IMR-90 (cell line): ENCODE data around the gene CHD2. TPM values are rescaled to one million over a fixed set of nuclear protein-coding genes. Genes with fewer than 3 reads are reported as not detected.

ENCODE experiments used
- ATAC-seq: fragments of 200-7000 bp; cut with Tn5 transposase; 2 replicates; pipeline ENCODE4 v1.9.1; 2020; ENCODE audit warnings: low read depth, mild to moderate bottlenecking, moderate library complexity
- BruUV-seq: library from RNA; stranded (reverse); fragments of 400-500 nt; replicated peaks from 2 replicates; lab custom pipeline; 2021; lab: Mats Ljungman, UMichigan
- CTCF ChIA-PET: fragments of 300-600 bp; formaldehyde crosslinking; extraction: SDS; loops from one replicate; lab custom pipeline; 2021; ENCODE audit warnings: antibody characterized with exemption; lab: Yijun Ruan, JAX
- POLR2A ChIA-PET: fragments of 300-600 bp; sonication (Branson Sonifier 250); formaldehyde crosslinking; loops from one replicate; lab custom pipeline; 2022; ENCODE audit warnings: antibody characterized with exemption; ENCODE audit not compliant: unreplicated experiment; lab: Charles Lee
- DNase-seq: peaks from one replicate; pipeline ENCODE4 v3.0.0; 2013
- H2AFZ ChIP-seq: replicated peaks from 2 replicates; pipeline ENCODE3; 2013; ENCODE audit warnings: low read length, mild to moderate bottlenecking; ENCODE audit not compliant: poor library complexity
- H2AK5ac ChIP-seq: 2 replicates; pipeline ENCODE4 v1.6.1; 2013; ENCODE audit warnings: low read depth, low read length, inconsistent platforms
- H2AK9ac ChIP-seq: replicated peaks from 2 replicates; pipeline ENCODE3; 2013; ENCODE audit warnings: mild to moderate bottlenecking, low read depth, low read length, moderate library complexity; ENCODE audit not compliant: poor library complexity
- H2BK120ac ChIP-seq: 2 replicates; pipeline ENCODE4 v1.6.1; 2013; ENCODE audit warnings: low read depth, low read length, inconsistent platforms
- H2BK15ac ChIP-seq: 3 replicates; pipeline ENCODE4 v1.6.1; 2013; ENCODE audit warnings: low read depth, low read length, inconsistent platforms
- H2BK20ac ChIP-seq: 2 replicates; pipeline ENCODE4 v1.6.1; 2013; ENCODE audit warnings: low read depth, mild to moderate bottlenecking, inconsistent platforms, low read length, moderate library complexity
- H2BK5ac ChIP-seq: 2 replicates; pipeline ENCODE4 v1.6.1; 2013; ENCODE audit warnings: mild to moderate bottlenecking, low read depth, low read length, inconsistent platforms; ENCODE audit not compliant: poor library complexity, severe bottlenecking
- H3K14ac ChIP-seq: replicated peaks from 2 replicates; pipeline ENCODE4 v1.6.1; 2013; ENCODE audit warnings: low read depth, low read length, inconsistent platforms
- H3K18ac ChIP-seq: 2 replicates; pipeline ENCODE4 v1.6.1; 2013; ENCODE audit warnings: low read depth, low read length, control low read depth
- H3K23ac ChIP-seq: 2 replicates; pipeline ENCODE4 v1.6.1; 2013; ENCODE audit warnings: low read depth, low read length, inconsistent platforms
- H3K27ac ChIP-seq: 2 replicates; pipeline ENCODE4 v1.5.1; 2013; ENCODE audit warnings: mild to moderate bottlenecking, control low read depth, low read length; ENCODE audit not compliant: insufficient read depth
- H3K27me3 ChIP-seq: 2 replicates; pipeline ENCODE4 v1.6.1; 2013; ENCODE audit warnings: low read length; ENCODE audit not compliant: control insufficient read depth, insufficient read depth
- H3K36me3 ChIP-seq: 2 replicates; pipeline ENCODE4 v1.6.1; 2013; ENCODE audit warnings: low read length, mixed read lengths; ENCODE audit not compliant: control insufficient read depth, insufficient read depth
- H3K4ac ChIP-seq: 2 replicates; pipeline ENCODE4 v1.6.1; 2013; ENCODE audit warnings: low read depth, low read length, inconsistent platforms
- H3K4me1 ChIP-seq: 2 replicates; pipeline ENCODE4 v1.6.1; 2013; ENCODE audit warnings: low read length, mixed read lengths; ENCODE audit not compliant: control insufficient read depth, insufficient read depth
- H3K4me2 ChIP-seq: 2 replicates; pipeline ENCODE4 v1.6.1; 2013; ENCODE audit warnings: low read depth, mild to moderate bottlenecking, control low read depth, low read length, moderate library complexity
- H3K4me3 ChIP-seq: 2 replicates; pipeline ENCODE4 v1.5.1; 2013; ENCODE audit warnings: low read depth, mild to moderate bottlenecking, control low read depth, low read length, moderate library complexity; ENCODE audit not compliant: insufficient read depth
- H3K56ac ChIP-seq: 2 replicates; pipeline ENCODE4 v1.6.1; 2013; ENCODE audit warnings: low read length, inconsistent platforms; ENCODE audit not compliant: insufficient read depth; ENCODE audit errors: extremely low read depth
- H3K79me1 ChIP-seq, 2 experiments: 2 replicates each; pipeline ENCODE4 v1.6.1; 2013; ENCODE audit warnings: low read length in 2 of 2, inconsistent platforms in 1 of 2, low read depth in 1 of 2
- H3K9ac ChIP-seq: 2 replicates; pipeline ENCODE4 v1.6.1; 2013; ENCODE audit warnings: low read depth, low read length, control low read depth
- H3K9me1 ChIP-seq: 2 replicates; pipeline ENCODE4 v1.6.1; 2013; ENCODE audit warnings: low read length, inconsistent platforms; ENCODE audit not compliant: insufficient read depth
- H3K9me3 ChIP-seq: 2 replicates; pipeline ENCODE4 v1.6.1; 2013; ENCODE audit warnings: low read length; ENCODE audit not compliant: control insufficient read depth, insufficient read depth
- H4K20me1 ChIP-seq: 2 replicates; pipeline ENCODE4 v1.6.1; 2013; ENCODE audit warnings: low read length, inconsistent platforms; ENCODE audit not compliant: insufficient read depth
- H4K5ac ChIP-seq: 2 replicates; pipeline ENCODE4 v1.6.1; 2013; ENCODE audit warnings: mild to moderate bottlenecking, low read depth, low read length, control low read depth
- H4K8ac ChIP-seq, 2 experiments: 2 replicates each; pipeline ENCODE4 v1.6.1; 2013; ENCODE audit warnings: low read depth in 2 of 2, low read length in 2 of 2, control low read depth in 1 of 2, inconsistent platforms in 1 of 2
- H4K91ac ChIP-seq: 2 replicates; pipeline ENCODE4 v1.6.1; 2013; ENCODE audit warnings: low read depth, low read length, inconsistent platforms; ENCODE audit not compliant: insufficient read depth
- BHLHE40 ChIP-seq: fragments of 150-350 bp; IDR thresholded peaks from 2 replicates; pipeline ENCODE4 v1.6.1; 2016; ENCODE audit warnings: mild to moderate bottlenecking, low read depth, low read length
- NFE2L2 ChIP-seq: fragments of 150-350 bp; IDR thresholded peaks from 2 replicates; pipeline ENCODE4 v1.6.1; 2016; ENCODE audit warnings: low read depth, mild to moderate bottlenecking, low read length
- WGBS, 2 experiments: methylation state at CpG; one replicate each; pipeline versions ENCODE4 v1.1.5 to v1.1.7; 2013; ENCODE audit warnings: missing lambda C conversion rate in 2 of 2; ENCODE audit not compliant: insufficient read length in 1 of 2; ENCODE audit errors: extremely low coverage in 2 of 2; 5-methylcytosine and 5-hydroxymethylcytosine counted together
- dilution Hi-C: fragments of 300-500 bp; cut with HindIII; formaldehyde crosslinking; loops from one replicate; pipeline ENCODE4 v1.14.3; 2018; ENCODE audit warnings: low sequenced_read_pairs; ENCODE audit not compliant: unreplicated experiment
- in situ Hi-C: fragments of 300-500 bp; cut with MboI; formaldehyde crosslinking; loops from 3 replicates; pipeline ENCODE4 v1.14.3; 2019; ENCODE audit warnings: low sequenced_read_pairs, inconsistent platforms, mixed read lengths
- intact Hi-C: fragments of 100-400 bp; cut with micrococcal nuclease; formaldehyde crosslinking; loops from 2 replicates; pipeline ENCODE4 v1.10.0; 2022
- polyA plus RNA-seq, 3 experiments: library from polyadenylated mRNA; depleted of rRNA; stranded (reverse); fragments of >200 nt; gene quantifications; 2 replicates each; pipeline ENCODE4 v1.2.3, GENCODE V29; 2012; ENCODE audit warnings: low replicate concordance in 1 of 3
- total RNA-seq: library from RNA; depleted of rRNA; stranded (reverse); fragments of >200 nt; gene quantifications from 2 replicates; pipeline ENCODE4 v1.2.3, GENCODE V29; 2012

Gene CHD2
- total and polyA plus RNA-seq, 2 of the 4 experiments (the other 2 are of a cell fraction) = 44.9 to 64.7 TPM

DNA sequence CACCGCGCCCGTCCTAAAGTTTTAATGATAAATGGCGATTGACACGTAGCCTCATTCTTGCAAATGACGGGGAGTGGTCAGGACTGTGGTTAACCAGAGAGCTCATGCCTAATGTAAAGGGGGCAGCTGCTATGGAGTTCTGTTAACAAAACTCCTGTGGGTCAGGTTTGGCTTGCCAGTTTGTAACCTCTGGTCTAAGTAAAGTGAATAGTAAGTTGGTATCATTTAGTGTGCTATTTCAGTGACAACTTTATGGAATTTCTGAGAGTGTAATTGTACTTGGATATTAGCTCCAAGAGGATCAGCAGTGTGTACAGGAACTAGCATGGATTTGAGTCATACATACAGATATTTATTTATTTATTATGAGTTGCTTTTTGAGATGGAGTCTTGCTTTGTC is 101.0 kb downstream of the CHD2 start:
- Histone ChIP-seq H2BK120ac (no peak overlapping the region), H3K9ac (no peak overlapping the region), H4K91ac (no peak overlapping the region), H2AK5ac (no peak overlapping the region), H3K9me3 (no peaks in the 10 kb centered on the region), H4K8ac (no peak overlapping the region), H4K5ac (no peak overlapping the region), H3K14ac (no peak overlapping the region), H3K9me1 (no peaks in the 10 kb centered on the region), H3K4me3 (no peak overlapping the region), H2AK9ac (no peak overlapping the region), H3K4me2 (no peak overlapping the region), H3K4ac (no peak overlapping the region), H2BK5ac (no peak overlapping the region), H2BK20ac (no peak overlapping the region), H3K18ac (no peak overlapping the region), H2BK15ac (no peak overlapping the region), H3K56ac (no peak overlapping the region), H3K4me1 (peaks cover 3% of the 10 kb centered on the region; the same call in 1 of the 2 replicates), H2AFZ (no peak overlapping the region), H3K27me3 (no peaks in the 10 kb centered on the region), H3K79me1 (peaks cover 40 to 41% of the 10 kb centered on the region in 2 experiments), H3K23ac (no peak overlapping the region), H4K20me1 (peaks cover 6% of the 10 kb centered on the region; the same call in 1 of the 2 replicates), H3K36me3 (peaks cover 69% of the 10 kb centered on the region), H3K27ac (no peak overlapping the region)
- no peak for ATAC-seq
- in situ Hi-C loops = no loop called here
- 97% methylated on average over 6 of the region's 6 CpGs; no CpG with 5 or more reads in 1 of the 2 experiments for WGBS, 2 experiments
- CTCF ChIA-PET = interaction anchor here (1.0 to 1.3 kb wide), 3 partner anchors 9 to 204 kb away, joined by 3 read pairs; no protein-coding TSS in a partner anchor
- dilution Hi-C loops = no loop called here
- DNase-seq = peak; percentile 19
- TF ChIP-seq BHLHE40 (no peak), NFE2L2 (no peak)
- BruUV-seq = no TSS peak
- intact Hi-C loops = no loop called here
- POLR2A ChIA-PET = no interaction called here
